ENCODE results near the gene PTPRK.

Gene PTPRK

GRCh38 chr6:128216917-128217316 lies 303.5 kb downstream of the PTPRK start:
- H3K4me3 ChIP-seq (replicated peaks in 1 of 2; ENCODE audit: low read depth in 2 of 2, low read length in 2 of 2): no peak overlapping the region

GRCh38 chr6:128209771-128210170 lies 310.6 kb downstream of the PTPRK start:
- TF ChIP-seq, protein P1, sequence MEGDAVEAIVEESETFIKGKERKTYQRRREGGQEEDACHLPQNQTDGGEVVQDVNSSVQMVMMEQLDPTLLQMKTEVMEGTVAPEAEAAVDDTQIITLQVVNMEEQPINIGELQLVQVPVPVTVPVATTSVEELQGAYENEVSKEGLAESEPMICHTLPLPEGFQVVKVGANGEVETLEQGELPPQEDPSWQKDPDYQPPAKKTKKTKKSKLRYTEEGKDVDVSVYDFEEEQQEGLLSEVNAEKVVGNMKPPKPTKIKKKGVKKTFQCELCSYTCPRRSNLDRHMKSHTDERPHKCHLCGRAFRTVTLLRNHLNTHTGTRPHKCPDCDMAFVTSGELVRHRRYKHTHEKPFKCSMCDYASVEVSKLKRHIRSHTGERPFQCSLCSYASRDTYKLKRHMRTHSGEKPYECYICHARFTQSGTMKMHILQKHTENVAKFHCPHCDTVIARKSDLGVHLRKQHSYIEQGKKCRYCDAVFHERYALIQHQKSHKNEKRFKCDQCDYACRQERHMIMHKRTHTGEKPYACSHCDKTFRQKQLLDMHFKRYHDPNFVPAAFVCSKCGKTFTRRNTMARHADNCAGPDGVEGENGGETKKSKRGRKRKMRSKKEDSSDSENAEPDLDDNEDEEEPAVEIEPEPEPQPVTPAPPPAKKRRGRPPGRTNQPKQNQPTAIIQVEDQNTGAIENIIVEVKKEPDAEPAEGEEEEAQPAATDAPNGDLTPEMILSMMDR (IDR thresholded peaks at IDR 0.05; ENCODE audit: low read depth, low read length): no peak
- peak; percentile 77 to 90 for DNase-seq (ENCODE audit: low read depth in 2 of 2)
- H3K4me3 ChIP-seq (replicated peaks in 1 of 2; ENCODE audit: low read depth in 2 of 2, low read length in 2 of 2): no peak overlapping the region

More at GRCh38 chr6:128216917-128217316, 303.5 kb downstream of the PTPRK start:
- DNase-seq (ENCODE audit: low read depth in 2 of 2): no peak
- TF ChIP-seq, protein P1 (IDR thresholded peaks at IDR 0.05; ENCODE audit: low read depth, low read length): no peak

- TF ChIP-seq, protein P1 (IDR thresholded peaks at IDR 0.05; ENCODE audit: low read depth, low read length): no peak
- peak; percentile 37 to 78 for DNase-seq (ENCODE audit: low read depth in 2 of 2)
- no peak overlapping the region for H3K4me3 ChIP-seq (replicated peaks in 1 of 2; ENCODE audit: low read depth in 2 of 2, low read length in 2 of 2)
These were observed 311.4 kb downstream of the PTPRK start for GRCh38 chr6:128208851-128209580.

GRCh38 chr6:128208078-128208477 lies 312.3 kb downstream of the PTPRK start:
- TF ChIP-seq, protein P1 (IDR thresholded peaks at IDR 0.05; ENCODE audit: low read depth, low read length): no peak
- DNase-seq (ENCODE audit: low read depth in 2 of 2): peak; percentile 27 to 68
- no peak overlapping the region for H3K4me3 ChIP-seq (replicated peaks in 1 of 2; ENCODE audit: low read depth in 2 of 2, low read length in 2 of 2)

- H3K4me3 ChIP-seq (replicated peaks in 1 of 2; ENCODE audit: low read depth in 2 of 2, low read length in 2 of 2): no peak overlapping the region
- TF ChIP-seq, protein P1 (IDR thresholded peaks at IDR 0.05; ENCODE audit: low read depth, low read length): no peak
- no peak for DNase-seq (ENCODE audit: low read depth in 2 of 2)
These were observed 313.6 kb downstream of the PTPRK start for GRCh38 chr6:128206610-128207426.

GRCh38 chr6:128204616-128205015 lies 315.8 kb downstream of the PTPRK start:
- no peak overlapping the region for H3K4me3 ChIP-seq (replicated peaks in 1 of 2; ENCODE audit: low read depth in 2 of 2, low read length in 2 of 2)
- TF ChIP-seq, protein P1 (IDR thresholded peaks at IDR 0.05; ENCODE audit: low read depth, low read length): no peak
- peak; percentile 19 to 43 for DNase-seq (ENCODE audit: low read depth in 2 of 2)

Measured in cardiac fibroblast (primary cell).